Activated CD8-positive, alpha-beta memory T cell treated with anti-CD3 and anti-CD28 coated beads for 48 hours (primary cell): Measurements from ENCODE around the gene LATS2.

Experiments
- DNase-seq, 3 experiments: peaks; one replicate each; pipeline ENCODE4 v3.0.0-alpha.2; 2020; ENCODE audit warnings: low read depth in 2 of 3, low spot score in 2 of 3

Gene LATS2

DNA sequence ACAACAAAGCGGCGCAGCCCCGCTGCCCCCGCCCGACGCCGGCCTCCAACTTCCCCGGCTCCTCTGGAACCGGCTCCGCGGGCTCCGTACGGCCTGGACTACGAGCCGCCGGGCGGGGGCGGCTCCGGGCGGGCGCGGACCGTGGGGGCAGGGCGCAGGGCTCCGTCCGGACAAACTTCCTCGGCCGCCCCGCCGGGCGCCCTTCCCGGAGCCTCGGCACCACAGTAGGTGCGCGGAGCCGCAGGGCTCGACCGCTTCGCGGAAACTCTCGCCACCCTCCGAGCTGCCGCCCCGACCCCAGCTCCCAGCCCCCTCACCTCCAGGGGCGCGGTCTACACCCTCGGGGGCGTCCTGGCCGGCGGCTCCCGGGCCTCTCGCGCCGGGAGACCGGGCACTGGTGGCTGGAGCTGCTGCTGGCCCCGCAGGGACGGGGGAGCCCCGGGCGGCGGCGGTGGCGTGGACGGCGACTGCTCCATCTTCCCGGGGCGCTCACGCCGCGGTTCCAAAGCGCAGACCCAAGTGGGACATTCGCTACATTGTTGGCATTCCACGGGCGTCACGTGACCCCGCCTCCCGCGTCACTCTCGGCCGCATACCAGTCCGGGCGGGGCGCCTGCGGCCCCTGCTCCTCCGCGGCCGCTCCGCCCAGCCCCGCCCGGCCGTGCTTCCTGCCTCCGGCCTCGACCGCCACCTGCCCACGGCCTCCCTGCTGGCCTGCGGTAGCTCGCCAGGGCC lies at the start of gene LATS2:
Gene LATS2 (minus strand): TSS at position 558 of the 735 bp plus-strand sequence. CDS start 15,560 bp downstream, outside the sequence.
- peak in 1 of 3 experiments; percentile 38 for DNase-seq

GRCh38 chr13:21109168-21109567 lies 47.8 kb upstream of the LATS2 start:
- DNase-seq: no peak

GRCh38 chr13:21106089-21106488 lies 44.7 kb upstream of the LATS2 start:
- DNase-seq: no peak

GRCh38 chr13:21104199-21105019 lies 43.0 kb upstream of the LATS2 start:
- no peak for DNase-seq

- no peak for DNase-seq
These were observed 40.6 kb upstream of the LATS2 start for GRCh38 chr13:21101865-21102576.

DNA sequence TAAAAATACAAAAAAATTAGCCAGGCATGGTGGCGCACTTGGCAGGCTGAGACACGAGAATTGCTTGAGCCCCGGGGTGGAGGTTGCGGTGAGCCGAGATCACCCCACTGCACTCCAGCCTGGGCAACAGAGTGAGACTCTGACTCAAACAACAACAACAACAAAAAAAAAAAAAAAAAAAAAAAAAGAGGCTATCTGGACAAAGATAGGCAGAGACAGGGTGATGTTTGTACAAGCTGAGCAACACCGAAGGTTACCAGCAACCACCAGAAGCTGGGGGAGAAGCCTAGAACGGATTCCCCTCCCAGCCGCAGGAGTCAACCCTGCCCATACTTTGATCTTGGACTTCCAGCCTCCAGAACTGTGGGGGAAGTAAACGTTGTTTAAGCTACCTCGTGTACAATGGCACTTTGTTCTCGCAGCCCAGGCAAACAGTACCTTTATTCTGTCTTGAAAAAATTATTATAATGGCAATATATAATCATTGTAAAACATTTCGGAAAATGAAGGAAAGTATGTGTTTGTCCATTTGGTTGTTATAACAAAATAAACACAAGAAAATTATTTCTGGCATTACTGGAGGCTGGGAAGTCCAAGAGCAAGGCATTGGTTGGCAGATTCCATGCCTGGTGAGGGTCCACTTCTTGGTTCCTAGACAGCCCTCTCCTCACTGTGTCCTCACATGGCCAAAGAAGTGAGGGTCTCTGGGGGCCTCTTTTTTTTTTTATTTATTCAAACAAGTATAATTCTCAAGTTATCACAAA lies 39.8 kb upstream of the LATS2 start:
- no peak for DNase-seq

GRCh38 chr13:21100211-21100610 lies 38.8 kb upstream of the LATS2 start:
- DNase-seq: no peak

DNA sequence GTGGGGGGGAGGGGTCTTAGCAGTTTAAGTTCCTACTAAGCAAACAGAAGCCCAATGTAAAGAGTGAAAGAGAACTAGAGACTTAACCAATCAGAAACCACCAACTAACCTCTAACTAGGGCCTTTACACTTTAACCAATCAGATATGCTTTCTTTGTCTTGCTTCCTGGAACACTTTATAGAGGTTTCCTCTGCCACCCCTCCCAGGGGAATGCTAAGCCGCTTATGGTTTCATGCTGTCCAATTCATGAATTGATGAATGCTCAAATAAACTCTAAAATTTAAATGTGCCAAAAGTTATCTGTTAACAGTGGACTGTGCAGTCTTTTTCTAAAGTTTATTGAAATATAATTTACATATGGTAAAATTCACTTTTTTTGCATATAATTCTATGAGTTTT lies 33.9 kb upstream of the LATS2 start:
- no peak for DNase-seq

GRCh38 chr13:21089830-21090229 lies 28.4 kb upstream of the LATS2 start:
- DNase-seq: no peak

- DNase-seq: no peak
These were observed 27.1 kb upstream of the LATS2 start for GRCh38 chr13:21088534-21088933.

- no peak for DNase-seq
These were observed 25.5 kb upstream of the LATS2 start for GRCh38 chr13:21086929-21087328.

GRCh38 chr13:21081926-21082325 lies 20.5 kb upstream of the LATS2 start:
- no peak for DNase-seq

DNA sequence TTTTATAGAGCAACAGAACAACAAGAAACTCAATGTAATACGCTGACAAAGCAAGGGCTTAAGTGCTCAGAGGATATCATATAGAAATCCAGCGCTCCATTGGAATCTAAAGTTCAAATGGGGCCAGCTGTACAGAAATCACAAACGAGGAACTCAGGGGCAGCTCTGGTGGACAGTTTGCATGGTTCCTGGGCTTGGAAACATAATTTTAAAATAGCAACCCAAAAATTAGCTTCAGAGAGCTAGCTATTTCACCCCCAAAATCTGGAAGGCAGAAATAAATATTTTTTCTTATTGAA lies 19.2 kb upstream of the LATS2 start:
- DNase-seq: no peak

GRCh38 chr13:21079761-21080592 lies 18.6 kb upstream of the LATS2 start:
- no peak for DNase-seq

GRCh38 chr13:21079221-21079620 lies 17.8 kb upstream of the LATS2 start:
- DNase-seq: no peak

DNA sequence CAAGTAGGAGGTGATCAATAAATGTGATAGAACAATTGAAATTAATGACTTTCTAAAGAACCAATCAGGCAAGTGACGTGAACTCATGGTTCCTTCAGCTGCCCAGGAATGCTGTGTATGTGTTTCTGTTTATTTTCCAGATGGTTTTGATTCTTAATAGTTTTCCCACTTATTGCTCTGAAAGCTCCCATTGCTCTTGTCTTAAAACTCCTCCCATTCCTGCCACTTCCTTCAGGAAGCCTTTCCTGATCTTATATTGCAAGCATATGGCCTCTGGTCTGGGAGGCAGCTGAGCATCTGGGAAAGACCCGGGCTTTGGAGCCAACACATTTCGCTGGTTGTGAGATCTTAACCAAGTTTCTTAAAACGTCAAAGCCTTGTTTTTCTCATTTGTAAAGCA lies 17.1 kb upstream of the LATS2 start:
- no peak for DNase-seq

GRCh38 chr13:21077788-21078353 lies 16.5 kb upstream of the LATS2 start:
- no peak for DNase-seq

- DNase-seq: no peak
These were observed 15.8 kb upstream of the LATS2 start for GRCh38 chr13:21077076-21077787.

- DNase-seq: no peak
These were observed 14.9 kb upstream of the LATS2 start for GRCh38 chr13:21076253-21076652.
